SU-DHL-6 (cell line): ENCODE measurements around the gene MED14.

Experiments
- CTCF ChIP-seq: fragments of 200-600 bp; sonication (generic); IDR thresholded peaks from one replicate; pipeline ENCODE4 v1.5.1; 2017; ENCODE audit warnings: antibody characterized with exemption, mild to moderate bottlenecking, low read length, moderate library complexity; ENCODE audit not compliant: insufficient read depth, poor library complexity, severe bottlenecking
- EZH2phosphoT487 ChIP-seq: fragments of 200-600 bp; sonication (generic), shearing (Covaris generic); conservative IDR thresholded peaks from 2 replicates; pipeline ENCODE4 v1.6.1; 2018; ENCODE audit warnings: mild to moderate bottlenecking, antibody characterized with exemption, low read length, moderate library complexity, mixed read lengths

DNA sequence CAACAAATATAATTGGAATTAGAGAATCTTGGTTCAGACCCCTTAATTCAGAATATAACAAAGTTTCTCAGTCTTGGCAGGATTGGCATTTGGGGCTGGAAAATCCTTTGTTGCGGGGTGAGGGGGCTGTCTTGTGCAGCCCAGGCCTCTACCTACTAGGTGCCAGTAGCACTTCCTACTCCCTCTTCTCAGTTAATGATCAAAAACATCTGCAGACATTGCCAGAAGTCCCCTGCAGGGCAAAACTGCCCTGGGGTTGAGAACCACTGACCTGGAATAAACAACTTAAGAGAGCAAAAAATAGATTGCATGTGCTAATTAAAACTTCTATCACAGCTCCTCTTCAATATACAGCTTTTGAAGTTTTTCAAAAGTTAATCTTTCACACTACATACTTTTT is 51.2 kb downstream of the MED14 start:
- TF ChIP-seq CTCF = no peak
- no peak for TF ChIP-seq EZH2phosphoT487
